HL-60 (cell line): ENCODE results near the gene ADTRP.
"Not testable (repeated sequence)": the region's sequence is repeated elsewhere in the genome, so short reads cannot be mapped to it uniquely, and the experiment has no call there.

Source experiments
- DNase-seq, 2 experiments: peaks; one replicate each; pipeline ENCODE4 v3.0.0-alpha.2; 2010 to 2020; ENCODE audit warnings: low read depth in 1 of 2, low spot score in 1 of 2
- H3K27ac ChIP-seq: fragments of 250-450 bp; sonication (Bioruptor Pico); replicated peaks from 2 replicates; pipeline ENCODE4 v1.5.1; 2020; ENCODE audit warnings: mild to moderate bottlenecking, moderate library complexity
- H3K27me3 ChIP-seq: fragments of 250-450 bp; sonication (Bioruptor Pico); 2 replicates; pipeline ENCODE4 v1.5.1; 2021; ENCODE audit warnings: mild to moderate bottlenecking, moderate library complexity; ENCODE audit not compliant: insufficient read depth, poor library complexity, severe bottlenecking
- H3K4me3 ChIP-seq: replicated peaks from 2 replicates; pipeline ENCODE4 v1.5.1; 2011; ENCODE audit warnings: mild to moderate bottlenecking, control low read depth, low read length; ENCODE audit not compliant: insufficient read depth
- GABPA ChIP-seq: IDR thresholded peaks from 2 replicates; pipeline ENCODE4 v1.6.1; 2012; ENCODE audit warnings: low read depth
- POLR2AphosphoS5 ChIP-seq: IDR thresholded peaks from 2 replicates; pipeline ENCODE4 v1.6.1; 2012; ENCODE audit warnings: low read depth
- SPI1 ChIP-seq: IDR thresholded peaks from 2 replicates; pipeline ENCODE4 v1.6.1; 2012; ENCODE audit warnings: low read depth, mild to moderate bottlenecking, borderline replicate concordance
- TF ChIP-seq, protein P1 (sequence below): IDR thresholded peaks from 2 replicates; pipeline ENCODE4 v1.6.1; 2012; ENCODE audit warnings: low read depth; ENCODE audit not compliant: insufficient replicate concordance
- TF ChIP-seq, protein P2 (sequence below): IDR thresholded peaks from one replicate; pipeline ENCODE4 v1.5.1; 2011; ENCODE audit warnings: low read length, control low read depth, inconsistent platforms; ENCODE audit not compliant: insufficient read depth

The ADTRP gene

DNA sequence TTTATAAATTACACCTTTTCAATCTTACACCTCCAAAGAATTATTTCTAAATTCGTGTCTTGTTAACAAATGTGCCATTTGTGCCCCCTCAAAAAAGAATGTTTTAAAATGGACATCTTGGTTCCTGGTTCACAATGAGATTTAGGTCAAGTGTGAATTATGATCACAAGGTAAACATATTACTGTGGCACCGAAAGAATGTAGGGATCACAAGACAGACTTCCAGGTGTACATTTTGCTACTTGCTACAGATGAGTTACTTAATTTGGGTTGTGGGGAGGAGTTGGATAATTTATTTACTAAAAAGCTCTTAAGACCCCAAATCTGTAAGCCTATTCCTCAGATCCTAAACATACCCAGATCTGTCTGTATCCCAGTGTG is 25.0 kb upstream of the ADTRP start:
- TF ChIP-seq SPI1 (no peak), GABPA (no peak), POLR2AphosphoS5 (no peak)
- TF ChIP-seq, protein P1, sequence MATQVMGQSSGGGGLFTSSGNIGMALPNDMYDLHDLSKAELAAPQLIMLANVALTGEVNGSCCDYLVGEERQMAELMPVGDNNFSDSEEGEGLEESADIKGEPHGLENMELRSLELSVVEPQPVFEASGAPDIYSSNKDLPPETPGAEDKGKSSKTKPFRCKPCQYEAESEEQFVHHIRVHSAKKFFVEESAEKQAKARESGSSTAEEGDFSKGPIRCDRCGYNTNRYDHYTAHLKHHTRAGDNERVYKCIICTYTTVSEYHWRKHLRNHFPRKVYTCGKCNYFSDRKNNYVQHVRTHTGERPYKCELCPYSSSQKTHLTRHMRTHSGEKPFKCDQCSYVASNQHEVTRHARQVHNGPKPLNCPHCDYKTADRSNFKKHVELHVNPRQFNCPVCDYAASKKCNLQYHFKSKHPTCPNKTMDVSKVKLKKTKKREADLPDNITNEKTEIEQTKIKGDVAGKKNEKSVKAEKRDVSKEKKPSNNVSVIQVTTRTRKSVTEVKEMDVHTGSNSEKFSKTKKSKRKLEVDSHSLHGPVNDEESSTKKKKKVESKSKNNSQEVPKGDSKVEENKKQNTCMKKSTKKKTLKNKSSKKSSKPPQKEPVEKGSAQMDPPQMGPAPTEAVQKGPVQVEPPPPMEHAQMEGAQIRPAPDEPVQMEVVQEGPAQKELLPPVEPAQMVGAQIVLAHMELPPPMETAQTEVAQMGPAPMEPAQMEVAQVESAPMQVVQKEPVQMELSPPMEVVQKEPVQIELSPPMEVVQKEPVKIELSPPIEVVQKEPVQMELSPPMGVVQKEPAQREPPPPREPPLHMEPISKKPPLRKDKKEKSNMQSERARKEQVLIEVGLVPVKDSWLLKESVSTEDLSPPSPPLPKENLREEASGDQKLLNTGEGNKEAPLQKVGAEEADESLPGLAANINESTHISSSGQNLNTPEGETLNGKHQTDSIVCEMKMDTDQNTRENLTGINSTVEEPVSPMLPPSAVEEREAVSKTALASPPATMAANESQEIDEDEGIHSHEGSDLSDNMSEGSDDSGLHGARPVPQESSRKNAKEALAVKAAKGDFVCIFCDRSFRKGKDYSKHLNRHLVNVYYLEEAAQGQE: no peak
- TF ChIP-seq, protein P2, sequence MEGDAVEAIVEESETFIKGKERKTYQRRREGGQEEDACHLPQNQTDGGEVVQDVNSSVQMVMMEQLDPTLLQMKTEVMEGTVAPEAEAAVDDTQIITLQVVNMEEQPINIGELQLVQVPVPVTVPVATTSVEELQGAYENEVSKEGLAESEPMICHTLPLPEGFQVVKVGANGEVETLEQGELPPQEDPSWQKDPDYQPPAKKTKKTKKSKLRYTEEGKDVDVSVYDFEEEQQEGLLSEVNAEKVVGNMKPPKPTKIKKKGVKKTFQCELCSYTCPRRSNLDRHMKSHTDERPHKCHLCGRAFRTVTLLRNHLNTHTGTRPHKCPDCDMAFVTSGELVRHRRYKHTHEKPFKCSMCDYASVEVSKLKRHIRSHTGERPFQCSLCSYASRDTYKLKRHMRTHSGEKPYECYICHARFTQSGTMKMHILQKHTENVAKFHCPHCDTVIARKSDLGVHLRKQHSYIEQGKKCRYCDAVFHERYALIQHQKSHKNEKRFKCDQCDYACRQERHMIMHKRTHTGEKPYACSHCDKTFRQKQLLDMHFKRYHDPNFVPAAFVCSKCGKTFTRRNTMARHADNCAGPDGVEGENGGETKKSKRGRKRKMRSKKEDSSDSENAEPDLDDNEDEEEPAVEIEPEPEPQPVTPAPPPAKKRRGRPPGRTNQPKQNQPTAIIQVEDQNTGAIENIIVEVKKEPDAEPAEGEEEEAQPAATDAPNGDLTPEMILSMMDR: no peak
- Histone ChIP-seq H3K27ac (peak overlapping the region; percentile 42), H3K27me3 (no peaks in the 10 kb centered on the region), H3K4me3 (no peak overlapping the region)
- no peak for DNase-seq

DNA sequence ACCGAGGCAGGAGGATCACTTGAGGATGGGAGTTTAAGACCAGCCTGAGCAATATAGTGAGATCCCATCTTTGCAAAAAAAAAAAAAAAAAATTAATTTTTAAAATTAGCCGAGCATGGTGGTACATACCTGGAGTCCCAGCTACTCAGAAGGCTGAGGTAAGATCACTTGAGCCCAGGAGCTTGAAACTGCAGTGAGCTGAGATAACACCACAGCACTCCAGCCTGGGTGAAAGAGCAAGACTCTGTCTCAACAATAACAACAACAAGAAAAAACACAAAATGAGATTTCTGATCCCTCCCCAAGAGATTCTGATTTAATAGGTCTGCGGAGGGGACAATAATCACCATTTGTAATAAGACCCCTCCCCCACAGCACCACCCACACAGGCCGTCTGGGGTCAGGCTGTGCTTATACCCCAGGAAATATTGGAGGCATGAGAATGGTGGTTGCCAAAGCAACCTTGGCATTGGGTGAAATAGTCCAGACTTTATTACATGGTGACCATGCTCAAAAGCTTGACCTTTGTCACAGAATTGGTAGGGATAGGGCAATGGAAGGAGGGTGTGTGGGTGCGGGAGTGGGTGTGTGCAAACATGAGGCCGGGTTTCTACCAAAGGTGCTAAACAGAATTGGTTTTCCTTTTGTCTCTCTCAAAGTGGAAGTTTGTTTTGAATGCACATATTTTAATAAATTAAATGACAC is 24.4 kb upstream of the ADTRP start:
- H3K27ac ChIP-seq: peak overlapping the region; percentile 42
- no peak for TF ChIP-seq GABPA
- no peak overlapping the region for H3K4me3 ChIP-seq
- H3K27me3 ChIP-seq: no peaks in the 10 kb centered on the region
- no peak for DNase-seq

DNA sequence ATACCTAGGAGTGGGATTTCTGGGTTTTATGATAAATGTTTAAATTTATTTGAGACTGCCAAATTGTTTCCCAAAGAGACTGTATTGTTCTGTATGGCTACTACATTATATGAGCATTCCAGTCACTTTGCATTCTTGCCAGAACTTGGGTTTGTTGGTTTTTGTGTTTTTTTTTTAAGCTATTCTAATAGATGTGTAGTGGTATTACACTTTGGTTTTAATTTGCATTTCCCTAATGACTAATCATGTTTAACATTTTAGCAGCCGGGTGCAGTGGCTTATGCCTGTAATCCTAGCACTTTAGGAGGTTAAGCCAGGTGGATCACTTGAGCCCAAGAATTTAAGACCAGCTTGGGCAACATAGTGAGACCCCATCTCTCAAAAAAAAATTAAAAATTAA is 21.9 kb upstream of the ADTRP start:
- not testable (repeated sequence) for H3K27ac ChIP-seq, H3K27me3 ChIP-seq, DNase-seq, H3K4me3 ChIP-seq

DNA sequence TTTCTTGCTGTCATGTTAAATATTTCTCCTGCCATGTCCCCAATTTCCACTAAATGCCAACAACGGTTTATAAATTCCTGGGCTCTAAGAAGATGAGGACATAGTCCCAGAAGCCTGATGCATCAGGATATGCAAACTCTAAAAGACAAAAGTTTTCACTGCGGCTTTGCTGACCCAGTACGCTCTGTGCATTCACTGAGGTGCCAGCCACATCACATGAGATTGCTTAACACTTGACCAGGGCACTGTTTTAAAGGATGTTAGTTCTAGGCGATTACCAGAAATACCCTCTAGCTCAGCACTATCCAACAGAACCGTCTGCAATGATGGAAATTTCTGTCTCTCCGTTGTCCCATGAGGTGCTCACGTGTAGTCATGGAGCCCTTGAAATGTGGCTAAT is 19.9 kb upstream of the ADTRP start:
- no peak for DNase-seq

More for the DNA sequence above, 19.9 kb upstream of the ADTRP start:
- TF ChIP-seq, protein P2: no peak
- TF ChIP-seq POLR2AphosphoS5: no peak
- TF ChIP-seq GABPA: no peak
- TF ChIP-seq, protein P1: no peak
- TF ChIP-seq SPI1: no peak
- no peak overlapping the region for H3K4me3 ChIP-seq
- H3K27ac ChIP-seq: no peak overlapping the region
- H3K27me3 ChIP-seq: no peaks in the 10 kb centered on the region
